Kidney glomerular epithelial cell (primary cell): ENCODE data around the gene TPSB2.
"Not testable (repeated sequence)": the region's sequence is repeated elsewhere in the genome, so short reads cannot be mapped to it uniquely, and the experiment has no call there.

Experiments
- DNase-seq: peaks from one replicate; lab custom pipeline; 2025; lab: John Stamatoyannopoulos, UW

The TPSB2 gene

GRCh38 chr16:1230084-1230470 lies at the start of gene TPSB2:
Gene TPSB2 (minus strand): TSS chr16:1230184. CDS start chr16:1229951, 233 bp downstream.
- not testable (repeated sequence) for DNase-seq

DNA sequence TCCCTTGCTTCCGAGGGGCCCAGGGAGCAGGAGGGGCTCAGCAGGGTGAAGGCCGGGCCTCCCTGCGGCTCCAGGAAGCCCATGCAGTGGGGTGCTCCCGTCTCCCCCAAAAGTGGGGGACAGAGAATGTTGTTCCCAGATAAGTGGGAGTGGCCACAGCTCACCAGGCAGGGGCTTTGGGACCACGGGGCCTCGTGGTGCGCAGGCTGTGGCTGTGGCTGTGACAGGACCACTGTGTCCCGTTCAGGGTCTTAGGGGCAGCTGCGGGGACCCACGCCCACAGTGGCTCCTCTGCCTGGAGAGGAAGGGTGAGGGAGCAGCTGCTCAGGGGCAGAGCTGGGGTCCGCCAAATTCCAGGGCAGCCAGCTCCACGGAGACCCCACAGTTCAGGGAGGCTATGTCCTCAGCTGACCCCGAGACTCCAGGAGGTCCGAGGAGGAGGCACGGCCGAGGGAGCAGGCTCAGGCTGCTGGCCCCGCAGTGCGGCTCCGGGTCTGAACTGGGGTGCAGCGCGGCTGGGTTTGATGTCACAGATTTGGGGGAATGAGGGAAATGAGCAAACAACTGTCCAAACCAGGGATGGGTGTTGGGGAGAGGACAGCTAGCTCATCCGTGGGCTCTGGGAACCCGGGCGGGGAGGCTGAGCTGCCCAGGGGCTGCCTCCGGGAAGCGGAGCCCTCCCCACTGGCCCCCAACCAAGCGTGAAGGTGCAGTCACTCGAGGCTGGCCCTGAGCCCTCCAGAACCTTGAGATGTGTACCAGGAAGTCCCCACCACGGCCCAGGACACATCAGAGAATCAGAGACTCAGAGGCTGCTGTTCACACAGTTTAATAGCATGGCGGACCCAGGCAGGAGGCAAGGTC lies 49.3 kb upstream of the TPSB2 start:
- no peak for DNase-seq

- DNase-seq = no peak
Measured at GRCh38 chr16:1278477-1278876, 48.5 kb upstream of the TPSB2 start.

- DNase-seq = no peak
Measured at GRCh38 chr16:1277617-1278282, 47.8 kb upstream of the TPSB2 start.

GRCh38 chr16:1277151-1277598 lies 47.2 kb upstream of the TPSB2 start:
- DNase-seq = no peak

GRCh38 chr16:1276580-1276878 lies 46.5 kb upstream of the TPSB2 start:
- DNase-seq = no peak

DNA sequence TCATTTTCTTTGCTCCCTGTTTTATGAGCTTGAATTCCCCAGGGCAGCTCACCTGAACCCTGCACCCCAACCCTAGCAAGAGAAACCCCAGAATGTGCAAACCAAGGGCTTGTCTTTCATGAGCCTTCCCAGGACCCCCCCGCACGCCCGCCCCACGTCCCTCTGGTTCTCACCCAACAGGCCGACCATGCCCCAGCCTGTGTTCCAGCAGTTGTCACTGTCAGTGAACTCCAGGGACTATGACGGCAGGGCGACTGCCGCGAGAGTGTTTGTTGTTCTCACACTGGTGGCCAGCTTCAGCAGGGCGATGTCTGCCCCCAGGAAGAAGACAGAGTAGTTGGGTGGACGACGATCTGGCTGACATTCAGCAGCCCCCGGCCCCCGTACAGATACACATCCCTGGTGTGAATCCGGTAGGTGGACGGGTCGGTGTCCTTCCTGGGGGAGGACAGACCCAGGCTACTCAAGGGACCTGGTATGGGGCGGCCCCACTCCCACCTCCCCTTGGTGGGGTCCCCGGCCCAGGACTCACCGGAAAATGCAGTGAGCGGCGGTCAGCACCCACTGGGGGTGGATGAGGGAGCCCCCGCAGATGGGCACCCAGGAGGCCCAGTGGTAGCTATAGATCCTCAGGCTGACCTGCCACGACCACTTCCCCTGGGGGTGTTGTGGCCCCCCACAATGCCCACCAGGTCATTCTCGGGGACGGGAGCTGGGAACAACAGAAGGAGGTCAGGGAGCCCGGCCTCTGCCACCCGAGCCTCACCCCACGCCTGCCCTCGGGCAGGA lies 46.0 kb upstream of the TPSB2 start:
- DNase-seq = no peak

- no peak for DNase-seq
Measured at GRCh38 chr16:1274767-1275166, 44.8 kb upstream of the TPSB2 start.

- no peak for DNase-seq
Measured at GRCh38 chr16:1273816-1274215, 43.8 kb upstream of the TPSB2 start.

DNA sequence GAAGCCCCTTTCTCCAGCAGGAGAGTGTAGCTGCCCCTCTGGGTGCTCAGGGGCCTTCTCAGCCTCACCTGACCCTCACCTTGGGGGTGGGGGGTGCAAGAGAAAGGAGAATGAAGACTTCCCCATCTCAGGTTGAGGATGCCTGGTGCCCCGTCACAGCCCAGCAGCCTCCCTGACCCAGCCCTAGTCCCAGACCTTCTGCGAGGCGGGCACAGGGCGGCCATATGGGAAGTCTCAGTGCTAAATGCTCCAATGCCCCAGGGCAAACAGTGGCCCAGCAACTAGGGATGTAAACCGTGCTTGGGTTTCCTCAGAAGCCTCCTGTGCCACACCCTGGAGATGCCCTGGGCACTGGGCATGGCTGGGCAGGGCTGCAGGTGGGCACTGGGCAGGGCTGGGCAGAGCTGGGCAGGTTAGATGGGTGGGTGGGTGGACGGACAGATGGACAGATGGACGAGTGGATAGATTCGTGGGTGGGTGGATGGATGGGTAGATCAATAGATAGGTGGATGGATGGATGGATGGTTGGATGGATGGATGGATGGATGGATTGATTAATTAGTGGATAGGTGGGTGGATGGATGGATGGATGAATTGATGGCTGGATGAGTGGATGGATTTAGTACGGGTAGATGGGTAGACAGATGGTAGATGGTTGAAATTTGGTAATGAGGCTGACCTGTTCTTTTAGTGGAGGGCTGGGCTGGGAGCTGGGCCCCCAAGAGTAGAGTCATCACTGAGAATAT lies 42.6 kb upstream of the TPSB2 start:
- DNase-seq = no peak

DNA sequence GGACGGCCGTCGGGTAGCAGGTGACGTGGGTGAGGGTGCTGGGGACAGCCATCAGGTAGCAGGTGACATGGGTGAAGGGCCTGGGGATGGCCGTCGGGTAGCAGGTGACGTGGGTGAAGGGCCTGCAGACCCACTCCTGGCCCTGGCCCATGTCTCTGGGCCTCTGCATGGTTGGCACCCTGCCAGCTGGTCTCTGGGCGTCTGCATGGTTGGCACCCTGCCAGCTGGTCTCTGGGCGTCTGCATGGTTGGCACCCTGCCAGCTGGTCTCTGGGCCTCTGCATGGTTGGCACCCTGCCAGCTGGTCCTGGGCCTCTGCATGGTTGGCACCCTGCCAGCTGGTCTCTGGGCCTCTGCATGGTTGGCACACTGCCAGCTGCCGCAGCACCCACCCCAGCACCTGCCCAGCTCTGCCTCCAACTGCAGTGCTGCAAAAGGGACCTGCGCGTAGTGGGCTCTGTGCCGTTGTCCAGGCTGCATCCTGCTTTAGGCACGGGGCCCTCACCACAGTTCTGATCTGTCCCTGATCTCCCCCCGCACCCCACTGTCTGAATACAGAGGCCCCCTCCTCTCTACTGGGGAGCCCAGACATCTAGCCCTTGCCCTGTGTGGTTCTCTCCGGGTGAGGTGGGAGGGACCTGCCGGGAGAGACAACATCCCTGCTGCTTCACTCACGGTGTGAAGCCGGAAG lies 41.9 kb upstream of the TPSB2 start:
- DNase-seq = not testable (repeated sequence)

GRCh38 chr16:1271380-1271723 lies 41.4 kb upstream of the TPSB2 start:
- no peak for DNase-seq

- not testable (repeated sequence) for DNase-seq
Measured at GRCh38 chr16:1269418-1269817, 39.4 kb upstream of the TPSB2 start.

DNA sequence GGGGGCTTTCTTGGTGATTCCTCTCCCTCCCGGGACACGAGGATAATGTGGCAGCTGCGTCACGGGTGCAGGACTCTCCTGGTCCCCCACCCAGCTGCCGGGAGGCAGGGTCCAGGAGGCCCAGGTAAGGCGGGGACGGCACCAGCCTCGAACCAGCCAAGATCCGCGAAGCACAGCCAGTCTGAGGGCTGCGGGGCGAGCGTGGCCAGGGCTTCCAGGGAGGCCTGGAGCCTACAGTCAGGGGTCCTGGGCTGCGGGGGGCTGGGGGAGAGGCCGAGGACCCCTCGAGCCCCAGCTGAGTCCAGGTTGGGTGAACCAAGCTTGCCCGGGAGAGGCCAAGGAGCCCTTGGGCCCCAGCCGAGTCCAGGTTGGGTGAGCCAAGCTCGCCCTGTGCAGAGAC lies 35.8 kb upstream of the TPSB2 start:
- DNase-seq = no peak

DNA sequence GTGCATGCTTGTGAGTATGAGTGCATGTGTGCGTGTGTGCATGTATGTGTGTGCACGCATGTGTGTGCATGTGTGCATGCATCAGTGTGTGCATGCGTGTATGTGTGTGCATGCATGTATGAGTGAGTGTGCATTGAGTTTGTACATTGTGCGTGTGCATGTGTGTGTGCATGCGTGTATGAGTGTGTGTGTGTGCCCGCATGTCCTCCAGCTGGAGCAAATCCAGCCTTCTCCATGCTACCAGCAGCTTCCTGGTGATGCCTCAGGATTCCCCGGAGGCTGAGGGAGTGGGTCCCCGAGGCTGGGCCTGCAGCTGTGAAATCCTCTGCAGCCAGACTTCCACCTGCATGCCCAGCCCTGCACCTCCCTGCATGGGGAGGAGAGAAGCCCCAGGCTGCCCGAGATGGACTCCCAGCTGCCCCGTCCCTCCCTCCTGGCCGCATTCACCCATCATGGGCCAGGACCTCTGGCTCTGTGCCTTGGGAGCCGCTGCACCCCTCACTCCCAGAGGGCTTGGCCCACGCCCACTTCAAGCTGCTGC lies 35.2 kb upstream of the TPSB2 start:
- no peak for DNase-seq

- no peak for DNase-seq
Measured at GRCh38 chr16:1264345-1265089, 34.5 kb upstream of the TPSB2 start.

DNA sequence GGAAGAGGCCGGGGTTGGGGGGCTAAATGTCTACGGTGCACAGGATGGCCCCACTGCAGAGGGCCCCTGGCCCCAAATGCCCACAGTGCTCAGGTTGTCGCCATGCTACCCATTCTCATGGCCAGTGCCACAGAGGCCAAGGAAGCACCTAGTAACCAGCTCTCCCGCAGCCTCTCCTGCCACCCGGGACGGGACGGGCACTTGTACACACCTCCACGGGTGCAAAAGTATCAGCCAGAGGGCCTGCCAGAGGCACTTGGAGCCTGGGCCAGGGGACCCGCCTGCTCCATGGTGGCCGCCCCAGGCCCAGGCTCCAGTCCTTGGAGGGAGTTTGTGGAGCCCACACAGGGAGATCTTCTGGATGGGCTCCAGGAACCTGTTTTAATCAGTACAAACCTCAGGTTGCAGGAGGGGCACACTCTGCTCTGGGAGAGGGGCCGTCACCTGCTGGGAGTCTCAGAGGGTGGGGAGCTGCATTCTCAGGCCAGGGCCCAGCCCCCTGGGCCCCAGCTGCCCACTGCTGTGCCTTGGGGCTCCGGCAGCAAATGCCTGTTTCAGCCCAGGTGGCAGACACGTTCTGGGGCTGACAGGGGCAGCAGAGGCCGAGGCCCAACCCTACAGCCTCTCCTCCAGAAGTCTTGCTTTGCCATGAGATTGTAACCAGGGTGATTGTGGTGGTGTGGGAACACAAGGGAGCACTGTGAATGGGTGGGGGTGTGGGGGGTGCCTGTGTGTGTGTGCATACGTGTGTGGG lies 33.8 kb upstream of the TPSB2 start:
- no peak for DNase-seq

GRCh38 chr16:1262846-1263221 lies 32.9 kb upstream of the TPSB2 start:
- no peak for DNase-seq

DNA sequence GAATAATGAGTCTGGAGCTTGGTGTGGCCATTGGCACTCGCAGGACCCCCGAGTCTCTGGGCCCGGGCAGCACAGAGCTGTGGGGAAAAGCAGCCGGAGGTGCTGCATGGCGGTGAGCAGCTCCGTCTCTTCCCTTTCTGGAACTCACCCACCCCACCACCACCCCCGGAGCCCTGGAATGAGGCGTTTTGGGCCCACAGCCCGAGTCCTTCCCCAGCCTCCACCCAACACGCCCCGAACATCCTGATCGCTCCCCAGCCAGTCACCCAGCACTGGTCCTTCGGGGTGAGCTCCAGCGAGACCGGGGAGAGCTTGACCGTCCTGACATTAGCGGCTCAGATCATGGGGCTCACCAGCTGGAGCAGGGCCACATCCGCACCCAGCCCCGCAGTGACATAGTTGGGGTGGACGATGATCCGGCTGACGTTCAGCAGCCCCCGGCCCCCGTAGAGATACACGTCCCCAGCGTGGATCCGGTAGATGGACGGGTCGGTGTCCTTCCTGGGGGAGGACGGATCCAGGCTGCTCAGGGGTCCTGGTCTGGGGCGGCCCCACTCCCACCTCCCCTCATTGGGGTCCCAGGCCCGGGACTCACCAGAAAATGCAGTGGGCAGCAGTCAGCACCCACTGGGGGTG lies 32.3 kb upstream of the TPSB2 start:
- DNase-seq = no peak
